ENCODE measurements around the gene ZFAND3. TPM values are rescaled to one million over a fixed set of nuclear protein-coding genes. Genes with fewer than 3 reads are reported as not detected.

ZFAND3 gene
- polyA plus RNA-seq, 1 of the 3 experiments (the other 2 are of a cell fraction), result 16.7 TPM

DNA sequence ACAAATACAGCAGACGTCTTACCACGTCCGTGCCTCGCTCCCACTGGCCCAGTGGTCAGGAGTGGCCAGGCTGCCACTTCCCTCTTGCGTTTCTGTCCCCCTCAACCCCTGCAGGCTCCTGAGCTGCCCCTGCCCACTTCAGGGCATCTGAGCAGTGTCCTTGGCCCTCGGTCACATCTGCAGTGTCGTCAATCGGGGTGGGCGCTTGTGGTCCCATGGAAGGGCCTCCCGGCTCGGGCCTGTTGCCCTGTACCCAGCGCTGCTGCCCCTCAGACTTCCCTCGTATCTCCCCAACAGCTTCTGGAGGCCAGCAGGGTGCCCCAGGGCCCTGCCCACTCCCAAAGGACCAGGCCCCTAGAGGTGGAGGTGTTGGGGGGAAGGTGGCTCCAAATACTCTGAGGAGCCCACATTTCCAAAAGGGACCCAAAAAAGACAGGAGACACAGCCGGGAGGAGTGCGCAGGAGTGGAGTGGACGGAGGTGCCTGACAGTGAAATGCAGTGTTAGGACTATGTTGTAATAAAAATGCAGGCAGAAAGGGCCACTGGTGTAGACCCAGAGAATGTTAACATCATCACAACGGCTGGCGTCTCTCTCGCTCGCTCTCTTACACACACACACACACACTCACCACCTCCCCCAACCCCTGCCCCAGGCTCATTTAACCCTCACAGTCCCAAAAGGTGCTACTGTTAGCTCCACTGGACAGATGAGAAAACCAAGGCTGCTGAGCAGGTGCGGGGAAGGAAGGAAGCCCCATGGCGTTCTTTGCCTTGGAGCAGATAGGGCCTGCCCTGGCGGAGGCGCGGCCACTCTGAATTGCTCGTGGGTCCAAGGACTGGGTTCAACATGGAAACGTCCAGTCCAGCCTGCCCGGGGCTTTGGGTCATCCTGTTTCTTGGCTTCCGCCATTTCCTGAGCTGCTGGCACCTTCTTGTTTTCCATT lies 343.9 kb downstream of the ZFAND3 start:
- WGBS (ENCODE audit: low lambda C conversion rate), result 95% methylated on average over 19 of the region's 29 CpGs
- H3K9me2 ChIP-seq, result no peaks in the 10 kb centered on the region
- H3K4me1 ChIP-seq (ENCODE audit: control insufficient read depth in 1 of 2, insufficient read depth in 2 of 2, low read depth in 1 of 2, low read length in 1 of 2), result peaks cover 0 to 6% of the 10 kb centered on the region in 2 experiments; a peak in 1 of 4 replicates
- H4K20me1 ChIP-seq (ENCODE audit: insufficient read depth), result no peaks in the 10 kb centered on the region
- H3K4me3 ChIP-seq (ENCODE audit: low read depth in 2 of 2, low read length in 1 of 2), result no peak overlapping the region
- H3K9ac ChIP-seq, result no peak overlapping the region
- POLR2A ChIA-PET, result no interaction called here
- H2AFZ ChIP-seq (ENCODE audit: low read depth), result no peak overlapping the region
- no peaks in the 10 kb centered on the region for H3K79me2 ChIP-seq (ENCODE audit: insufficient read depth)
- H3F3A ChIP-seq (replicated peaks; ENCODE audit: insufficient read depth), result no peaks in the 10 kb centered on the region
- peaks cover 0 to 4% of the 10 kb centered on the region in 2 experiments for H3K36me3 ChIP-seq (replicated peaks in 1 of 2; ENCODE audit: control insufficient read depth in 1 of 2, insufficient read depth in 2 of 2, low read length in 1 of 2)
- no peaks in the 10 kb centered on the region for H3K27me3 ChIP-seq (ENCODE audit: insufficient read depth)
- CTCF ChIA-PET, result interaction anchor here (1.2 kb wide), 1 partner anchor 19 kb away, joined by 3 read pairs; no protein-coding TSS in a partner anchor
- no peak overlapping the region for H3K27ac ChIP-seq (ENCODE audit: low read depth in 2 of 2, low read length in 1 of 2)
- no peak overlapping the region for H3K4me2 ChIP-seq
- no peaks in the 10 kb centered on the region for H3K9me3 ChIP-seq
- TF ChIP-seq POLR2AphosphoS5 (IDR thresholded peaks at IDR 0.05; ENCODE audit: low read depth, low read length) (no peak), NFIC (IDR thresholded peaks at IDR 0.05; ENCODE audit: borderline replicate concordance) (no peak), RAD21 (IDR thresholded peaks at IDR 0.05; ENCODE audit: low read length) (no peak), JUND (IDR thresholded peaks at IDR 0.05) (no peak), TAF1 (IDR thresholded peaks at IDR 0.05; ENCODE audit: borderline replicate concordance, low read depth, low read length) (no peak), EZH2phosphoT487 (IDR thresholded peaks at IDR 0.05; ENCODE audit: borderline replicate concordance, low read depth) (no peak), RXRA (IDR thresholded peaks at IDR 0.05; ENCODE audit: borderline replicate concordance, low read depth) (no peak), FOXJ3 (CRISPR knock-in tag; IDR thresholded peaks at IDR 0.05) (no peak), RCOR1 (IDR thresholded peaks at IDR 0.05; ENCODE audit: low read length) (no peak), YY1 (IDR thresholded peaks at IDR 0.05; ENCODE audit: low read depth) (no peak), GABPA (IDR thresholded peaks at IDR 0.05; ENCODE audit: low read depth) (no peak)
- TF ChIP-seq, protein P1, sequence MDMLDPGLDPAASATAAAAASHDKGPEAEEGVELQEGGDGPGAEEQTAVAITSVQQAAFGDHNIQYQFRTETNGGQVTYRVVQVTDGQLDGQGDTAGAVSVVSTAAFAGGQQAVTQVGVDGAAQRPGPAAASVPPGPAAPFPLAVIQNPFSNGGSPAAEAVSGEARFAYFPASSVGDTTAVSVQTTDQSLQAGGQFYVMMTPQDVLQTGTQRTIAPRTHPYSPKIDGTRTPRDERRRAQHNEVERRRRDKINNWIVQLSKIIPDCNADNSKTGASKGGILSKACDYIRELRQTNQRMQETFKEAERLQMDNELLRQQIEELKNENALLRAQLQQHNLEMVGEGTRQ (IDR thresholded peaks at IDR 0.05; ENCODE audit: borderline replicate concordance, low read depth, low read length), result no peak
- TF ChIP-seq, protein P2, sequence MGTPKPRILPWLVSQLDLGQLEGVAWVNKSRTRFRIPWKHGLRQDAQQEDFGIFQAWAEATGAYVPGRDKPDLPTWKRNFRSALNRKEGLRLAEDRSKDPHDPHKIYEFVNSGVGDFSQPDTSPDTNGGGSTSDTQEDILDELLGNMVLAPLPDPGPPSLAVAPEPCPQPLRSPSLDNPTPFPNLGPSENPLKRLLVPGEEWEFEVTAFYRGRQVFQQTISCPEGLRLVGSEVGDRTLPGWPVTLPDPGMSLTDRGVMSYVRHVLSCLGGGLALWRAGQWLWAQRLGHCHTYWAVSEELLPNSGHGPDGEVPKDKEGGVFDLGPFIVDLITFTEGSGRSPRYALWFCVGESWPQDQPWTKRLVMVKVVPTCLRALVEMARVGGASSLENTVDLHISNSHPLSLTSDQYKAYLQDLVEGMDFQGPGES (IDR thresholded peaks at IDR 0.05; ENCODE audit: low read depth, low read length), result no peak
- TF ChIP-seq, protein P3, sequence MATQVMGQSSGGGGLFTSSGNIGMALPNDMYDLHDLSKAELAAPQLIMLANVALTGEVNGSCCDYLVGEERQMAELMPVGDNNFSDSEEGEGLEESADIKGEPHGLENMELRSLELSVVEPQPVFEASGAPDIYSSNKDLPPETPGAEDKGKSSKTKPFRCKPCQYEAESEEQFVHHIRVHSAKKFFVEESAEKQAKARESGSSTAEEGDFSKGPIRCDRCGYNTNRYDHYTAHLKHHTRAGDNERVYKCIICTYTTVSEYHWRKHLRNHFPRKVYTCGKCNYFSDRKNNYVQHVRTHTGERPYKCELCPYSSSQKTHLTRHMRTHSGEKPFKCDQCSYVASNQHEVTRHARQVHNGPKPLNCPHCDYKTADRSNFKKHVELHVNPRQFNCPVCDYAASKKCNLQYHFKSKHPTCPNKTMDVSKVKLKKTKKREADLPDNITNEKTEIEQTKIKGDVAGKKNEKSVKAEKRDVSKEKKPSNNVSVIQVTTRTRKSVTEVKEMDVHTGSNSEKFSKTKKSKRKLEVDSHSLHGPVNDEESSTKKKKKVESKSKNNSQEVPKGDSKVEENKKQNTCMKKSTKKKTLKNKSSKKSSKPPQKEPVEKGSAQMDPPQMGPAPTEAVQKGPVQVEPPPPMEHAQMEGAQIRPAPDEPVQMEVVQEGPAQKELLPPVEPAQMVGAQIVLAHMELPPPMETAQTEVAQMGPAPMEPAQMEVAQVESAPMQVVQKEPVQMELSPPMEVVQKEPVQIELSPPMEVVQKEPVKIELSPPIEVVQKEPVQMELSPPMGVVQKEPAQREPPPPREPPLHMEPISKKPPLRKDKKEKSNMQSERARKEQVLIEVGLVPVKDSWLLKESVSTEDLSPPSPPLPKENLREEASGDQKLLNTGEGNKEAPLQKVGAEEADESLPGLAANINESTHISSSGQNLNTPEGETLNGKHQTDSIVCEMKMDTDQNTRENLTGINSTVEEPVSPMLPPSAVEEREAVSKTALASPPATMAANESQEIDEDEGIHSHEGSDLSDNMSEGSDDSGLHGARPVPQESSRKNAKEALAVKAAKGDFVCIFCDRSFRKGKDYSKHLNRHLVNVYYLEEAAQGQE (IDR thresholded peaks at IDR 0.05; ENCODE audit: low read depth, low read length), result no peak
- DNase-seq, result no peak

Measured in SK-N-SH (cell line).